ENCODE results near the gene TESPA1. TPM values are rescaled to one million over a fixed set of nuclear protein-coding genes. Genes with fewer than 3 reads are reported as not detected.

The TESPA1 gene
- total and polyA plus RNA-seq, 2 of the 4 experiments (the other 2 are of a cell fraction): not detected

DNA sequence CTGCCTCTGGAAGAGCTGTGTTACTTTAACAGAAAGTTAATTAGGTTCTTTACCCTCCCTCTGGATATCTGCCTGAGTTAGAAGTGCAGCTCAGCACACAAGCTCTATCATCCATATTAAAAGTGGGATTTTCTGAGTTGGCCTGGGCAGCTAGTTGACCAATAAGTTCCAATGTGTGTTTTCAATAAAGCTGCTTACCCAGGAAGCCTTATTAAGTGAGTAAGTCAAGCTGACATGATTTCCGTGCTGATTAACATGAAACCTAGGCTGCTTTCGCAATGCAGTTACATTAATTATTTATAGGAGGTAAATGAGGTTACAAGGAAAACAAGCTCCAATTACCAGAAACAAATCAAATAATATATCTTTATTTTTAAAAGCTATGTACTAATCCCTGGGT, 40.0 kb upstream of the TESPA1 start:
- H3K79me1 ChIP-seq (ENCODE audit: low read depth in 1 of 2, low read length in 2 of 2): no peaks in the 10 kb centered on the region
- POLR2A ChIA-PET (ENCODE audit: unreplicated experiment): no interaction called here

More for the DNA sequence above, 40.0 kb upstream of the TESPA1 start:
- Histone ChIP-seq H4K5ac (ENCODE audit: low read depth, low read length) (no peak overlapping the region), H2AFZ (replicated peaks; ENCODE audit: low read length, poor library complexity) (no peak overlapping the region), H3K27me3 (ENCODE audit: control insufficient read depth, insufficient read depth, low read length) (no peaks in the 10 kb centered on the region), H2BK20ac (ENCODE audit: low read depth, low read length) (no peak overlapping the region), H2BK120ac (ENCODE audit: low read depth, low read length) (no peak overlapping the region), H3K14ac (replicated peaks; ENCODE audit: low read depth, low read length) (no peak overlapping the region), H3K56ac (ENCODE audit: extremely low read depth, insufficient read depth, low read length) (no peak overlapping the region), H2BK5ac (ENCODE audit: low read depth, low read length, poor library complexity, severe bottlenecking) (no peak overlapping the region), H4K91ac (ENCODE audit: insufficient read depth, low read depth, low read length) (no peak overlapping the region), H3K4me1 (ENCODE audit: control insufficient read depth, insufficient read depth, low read length) (no peaks in the 10 kb centered on the region), H2AK9ac (replicated peaks; ENCODE audit: low read depth, low read length, poor library complexity) (no peak overlapping the region), H3K9me3 (ENCODE audit: control insufficient read depth, insufficient read depth, low read length) (no peaks in the 10 kb centered on the region), H4K8ac (ENCODE audit: low read depth in 2 of 2, low read length in 2 of 2) (no peak overlapping the region), H3K4me3 (ENCODE audit: insufficient read depth, low read depth, low read length) (no peak overlapping the region), H2AK5ac (ENCODE audit: low read depth, low read length) (no peak overlapping the region), H3K4me2 (ENCODE audit: low read depth, low read length) (no peak overlapping the region), H3K9ac (ENCODE audit: low read depth, low read length) (no peak overlapping the region), H3K27ac (ENCODE audit: insufficient read depth, low read length) (no peak overlapping the region), H3K9me1 (ENCODE audit: insufficient read depth, low read length) (no peaks in the 10 kb centered on the region), H2BK15ac (ENCODE audit: low read depth, low read length) (no peak overlapping the region), H3K4ac (ENCODE audit: low read depth, low read length) (no peak overlapping the region), H3K36me3 (ENCODE audit: control insufficient read depth, insufficient read depth, low read length) (no peaks in the 10 kb centered on the region), H4K20me1 (ENCODE audit: insufficient read depth, low read length) (no peaks in the 10 kb centered on the region), H3K18ac (ENCODE audit: low read depth, low read length) (no peak overlapping the region), H3K23ac (ENCODE audit: low read depth, low read length) (no peak overlapping the region)
- no CpG with 5 or more reads among the region's 2 CpGs for WGBS, 2 experiments (ENCODE audit: extremely low coverage in 2 of 2, insufficient read length in 1 of 2)
- TF ChIP-seq MXI1 (IDR thresholded peaks at IDR 0.05; ENCODE audit: borderline replicate concordance, low read depth, low read length): no peak
- no peak for TF ChIP-seq FOS (IDR thresholded peaks at IDR 0.05; ENCODE audit: low read depth, low read length)
- no peak for TF ChIP-seq NFE2L2 (IDR thresholded peaks at IDR 0.05; ENCODE audit: low read depth, low read length)
- TF ChIP-seq RCOR1 (IDR thresholded peaks at IDR 0.05; ENCODE audit: insufficient replicate concordance, low read length): no peak
- TF ChIP-seq SMC3 (IDR thresholded peaks at IDR 0.05; ENCODE audit: low read depth, low read length): no peak
- TF ChIP-seq RFX5 (IDR thresholded peaks at IDR 0.05; ENCODE audit: low read depth, low read length): no peak
- no peak for TF ChIP-seq BHLHE40 (IDR thresholded peaks at IDR 0.05; ENCODE audit: low read depth, low read length)
- TF ChIP-seq MAZ (IDR thresholded peaks at IDR 0.05; ENCODE audit: borderline replicate concordance, low read depth, low read length): no peak
- TF ChIP-seq CEBPB (IDR thresholded peaks at IDR 0.05; ENCODE audit: low read depth, low read length): no peak
- no peak for TF ChIP-seq MAFK (IDR thresholded peaks at IDR 0.05; ENCODE audit: low read depth, low read length)
- TF ChIP-seq, protein P1, sequence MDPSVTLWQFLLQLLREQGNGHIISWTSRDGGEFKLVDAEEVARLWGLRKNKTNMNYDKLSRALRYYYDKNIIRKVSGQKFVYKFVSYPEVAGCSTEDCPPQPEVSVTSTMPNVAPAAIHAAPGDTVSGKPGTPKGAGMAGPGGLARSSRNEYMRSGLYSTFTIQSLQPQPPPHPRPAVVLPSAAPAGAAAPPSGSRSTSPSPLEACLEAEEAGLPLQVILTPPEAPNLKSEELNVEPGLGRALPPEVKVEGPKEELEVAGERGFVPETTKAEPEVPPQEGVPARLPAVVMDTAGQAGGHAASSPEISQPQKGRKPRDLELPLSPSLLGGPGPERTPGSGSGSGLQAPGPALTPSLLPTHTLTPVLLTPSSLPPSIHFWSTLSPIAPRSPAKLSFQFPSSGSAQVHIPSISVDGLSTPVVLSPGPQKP (IDR thresholded peaks at IDR 0.05; ENCODE audit: borderline replicate concordance, low read depth, low read length): no peak
- TF ChIP-seq RAD21 (IDR thresholded peaks at IDR 0.05; ENCODE audit: low read length): no peak
- TF ChIP-seq, protein P2, sequence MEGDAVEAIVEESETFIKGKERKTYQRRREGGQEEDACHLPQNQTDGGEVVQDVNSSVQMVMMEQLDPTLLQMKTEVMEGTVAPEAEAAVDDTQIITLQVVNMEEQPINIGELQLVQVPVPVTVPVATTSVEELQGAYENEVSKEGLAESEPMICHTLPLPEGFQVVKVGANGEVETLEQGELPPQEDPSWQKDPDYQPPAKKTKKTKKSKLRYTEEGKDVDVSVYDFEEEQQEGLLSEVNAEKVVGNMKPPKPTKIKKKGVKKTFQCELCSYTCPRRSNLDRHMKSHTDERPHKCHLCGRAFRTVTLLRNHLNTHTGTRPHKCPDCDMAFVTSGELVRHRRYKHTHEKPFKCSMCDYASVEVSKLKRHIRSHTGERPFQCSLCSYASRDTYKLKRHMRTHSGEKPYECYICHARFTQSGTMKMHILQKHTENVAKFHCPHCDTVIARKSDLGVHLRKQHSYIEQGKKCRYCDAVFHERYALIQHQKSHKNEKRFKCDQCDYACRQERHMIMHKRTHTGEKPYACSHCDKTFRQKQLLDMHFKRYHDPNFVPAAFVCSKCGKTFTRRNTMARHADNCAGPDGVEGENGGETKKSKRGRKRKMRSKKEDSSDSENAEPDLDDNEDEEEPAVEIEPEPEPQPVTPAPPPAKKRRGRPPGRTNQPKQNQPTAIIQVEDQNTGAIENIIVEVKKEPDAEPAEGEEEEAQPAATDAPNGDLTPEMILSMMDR (conservative IDR thresholded peaks at IDR 0.05; ENCODE audit: low read depth, low read length): no peak
- TF ChIP-seq, protein P3, sequence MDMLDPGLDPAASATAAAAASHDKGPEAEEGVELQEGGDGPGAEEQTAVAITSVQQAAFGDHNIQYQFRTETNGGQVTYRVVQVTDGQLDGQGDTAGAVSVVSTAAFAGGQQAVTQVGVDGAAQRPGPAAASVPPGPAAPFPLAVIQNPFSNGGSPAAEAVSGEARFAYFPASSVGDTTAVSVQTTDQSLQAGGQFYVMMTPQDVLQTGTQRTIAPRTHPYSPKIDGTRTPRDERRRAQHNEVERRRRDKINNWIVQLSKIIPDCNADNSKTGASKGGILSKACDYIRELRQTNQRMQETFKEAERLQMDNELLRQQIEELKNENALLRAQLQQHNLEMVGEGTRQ (IDR thresholded peaks at IDR 0.05; ENCODE audit: low read depth, low read length): no peak
- no peak for TF ChIP-seq POLR2A (IDR thresholded peaks at IDR 0.05; ENCODE audit: low read depth, low read length)
- TF ChIP-seq CHD1 (IDR thresholded peaks at IDR 0.05; ENCODE audit: low read depth, low read length): no peak
- BruUV-seq (replicated peaks): no TSS peak
- no peak for ATAC-seq (ENCODE audit: low read depth)
- in situ Hi-C loops (cut with MboI; ENCODE audit: low sequenced_read_pairs): no loop called here
- CTCF ChIA-PET: interaction anchor here (1.1 kb wide), 1 partner anchor 44 kb away, joined by 3 read pairs; no protein-coding TSS in a partner anchor
- intact Hi-C loops (cut with micrococcal nuclease): no loop called here
- dilution Hi-C loops (cut with HindIII; ENCODE audit: low sequenced_read_pairs, unreplicated experiment): no loop called here
- DNase-seq: no peak

Measured in IMR-90 (cell line).